ENCODE measurements around the gene PGM5.

The PGM5 gene

GRCh38 chr9:68446836-68447235 lies 90.4 kb downstream of the PGM5 start:
- no peak for DNase-seq

GRCh38 chr9:68447611-68448010 lies 91.2 kb downstream of the PGM5 start:
- DNase-seq: no peak

DNA sequence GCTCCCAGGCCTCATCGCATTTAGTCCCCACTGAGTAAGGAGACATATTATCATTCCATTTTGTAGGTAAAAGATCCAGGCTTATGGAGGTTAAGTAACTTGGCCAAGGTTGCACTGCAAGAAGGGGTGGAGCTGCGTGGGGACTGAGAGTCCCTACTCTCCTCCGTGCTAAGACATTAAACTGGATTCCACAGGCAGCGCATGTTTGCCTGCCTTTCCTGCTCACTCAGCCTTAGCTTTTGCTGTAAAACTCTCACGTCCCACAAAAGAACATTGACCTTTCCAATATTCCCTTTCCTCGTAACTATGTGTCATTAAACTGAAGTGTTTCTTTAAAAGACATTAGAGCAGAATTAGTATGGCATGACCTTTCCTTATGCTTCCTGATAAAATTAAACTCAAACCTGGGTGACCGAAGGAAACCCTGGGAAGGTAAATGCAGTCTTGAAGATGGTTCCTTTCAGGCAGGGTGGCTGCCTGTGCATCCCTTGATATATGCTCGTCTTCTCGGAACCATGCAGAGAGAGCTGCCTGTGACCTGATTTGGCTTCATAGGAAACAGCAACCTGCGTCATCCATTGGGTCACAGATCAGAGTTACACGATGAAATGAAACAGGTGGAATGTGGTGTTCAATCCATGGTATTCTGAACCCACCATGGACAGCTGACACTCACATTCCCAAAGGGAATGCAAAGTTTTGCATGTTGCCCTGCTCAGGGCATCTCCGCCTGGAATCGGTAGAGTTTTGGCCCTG lies 98.3 kb downstream of the PGM5 start:
- DNase-seq: no peak

- no peak for DNase-seq
Measured at GRCh38 chr9:68455451-68455850, 99.0 kb downstream of the PGM5 start.

GRCh38 chr9:68457803-68458202 lies 101.4 kb downstream of the PGM5 start:
- no peak for DNase-seq

DNA sequence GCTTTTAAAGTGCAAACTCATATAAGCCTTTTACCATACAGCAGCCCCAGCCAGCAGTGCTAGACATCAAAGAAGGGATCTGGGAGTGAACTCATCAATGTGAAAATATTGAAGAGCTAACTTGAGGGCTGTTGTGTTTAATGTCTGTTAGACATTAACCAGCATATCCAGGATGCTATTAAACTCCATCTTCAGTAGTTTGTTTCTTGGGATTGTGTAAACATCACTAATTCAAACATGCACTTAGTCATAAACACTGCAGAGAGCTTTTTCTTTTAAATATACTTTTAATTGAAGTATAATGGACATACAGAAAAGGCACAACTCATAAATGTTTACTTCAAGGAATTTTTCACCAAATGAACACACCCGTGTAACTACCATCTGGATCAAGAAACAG lies 102.5 kb downstream of the PGM5 start:
- DNase-seq: no peak

GRCh38 chr9:68462105-68462775 lies 105.8 kb downstream of the PGM5 start:
- DNase-seq: no peak

- no peak for DNase-seq
Measured at GRCh38 chr9:68470067-68470466, 113.7 kb downstream of the PGM5 start.

DNA sequence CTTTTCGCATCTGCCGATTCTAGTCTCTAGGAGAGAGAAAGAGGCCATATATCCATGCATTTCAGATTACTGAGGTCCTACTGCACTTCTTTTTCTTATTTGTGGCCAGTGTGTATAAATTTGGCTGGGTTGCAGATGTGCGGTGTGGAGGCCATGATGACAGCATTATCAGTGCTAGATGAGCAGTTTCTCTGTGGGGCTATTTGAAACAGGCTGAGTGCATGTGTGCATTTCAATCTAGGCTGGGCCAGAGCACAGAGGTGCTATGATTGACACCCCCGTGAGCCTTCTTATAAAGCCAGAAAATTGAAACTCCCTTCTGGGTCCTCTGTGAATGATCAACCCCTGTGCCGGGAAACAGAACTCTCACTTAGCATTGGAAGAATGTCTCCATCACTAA lies 114.2 kb downstream of the PGM5 start:
- DNase-seq: no peak

- DNase-seq: no peak
Measured at GRCh38 chr9:68472119-68472518, 115.7 kb downstream of the PGM5 start.

GRCh38 chr9:68473790-68474189 lies 117.4 kb downstream of the PGM5 start:
- DNase-seq: no peak

DNA sequence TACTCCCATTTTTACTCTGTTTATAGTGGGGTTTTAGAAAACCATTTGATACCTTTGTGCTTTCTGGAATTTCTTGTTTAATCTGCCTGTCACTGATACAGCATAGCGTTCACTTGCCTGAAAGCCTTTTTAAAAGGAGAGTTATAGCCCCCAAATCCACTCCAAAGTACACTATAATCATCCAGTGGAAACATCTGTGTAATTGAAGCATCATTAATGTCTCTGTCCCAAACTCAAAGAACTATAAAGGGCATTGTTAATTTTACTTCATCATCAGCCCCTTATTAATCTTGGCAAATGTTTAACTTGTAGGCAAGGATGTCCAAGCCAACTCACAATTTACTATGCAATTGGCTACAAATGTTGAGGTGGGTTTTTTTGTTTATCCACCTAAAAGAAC lies 120.0 kb downstream of the PGM5 start:
- DNase-seq: no peak

DNA sequence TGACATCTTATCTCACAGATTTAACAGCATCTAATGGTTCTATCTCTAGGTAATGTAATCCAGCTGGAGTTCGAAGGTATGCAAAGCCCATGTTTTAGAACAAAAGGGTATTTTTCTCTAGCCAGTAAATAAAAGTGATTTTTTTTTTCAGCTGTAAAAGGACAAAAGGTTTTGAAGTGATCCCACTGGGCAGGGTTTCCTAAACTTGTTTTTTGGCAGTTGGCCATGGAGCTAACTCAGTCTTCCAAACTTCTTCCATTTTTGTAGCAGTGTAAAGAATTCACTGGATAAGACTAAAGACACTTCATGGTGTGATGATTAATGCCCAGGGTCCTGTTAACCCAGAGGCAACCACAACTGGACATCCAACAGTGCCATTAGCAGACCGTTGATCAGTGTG lies 120.4 kb downstream of the PGM5 start:
- DNase-seq: no peak

DNA sequence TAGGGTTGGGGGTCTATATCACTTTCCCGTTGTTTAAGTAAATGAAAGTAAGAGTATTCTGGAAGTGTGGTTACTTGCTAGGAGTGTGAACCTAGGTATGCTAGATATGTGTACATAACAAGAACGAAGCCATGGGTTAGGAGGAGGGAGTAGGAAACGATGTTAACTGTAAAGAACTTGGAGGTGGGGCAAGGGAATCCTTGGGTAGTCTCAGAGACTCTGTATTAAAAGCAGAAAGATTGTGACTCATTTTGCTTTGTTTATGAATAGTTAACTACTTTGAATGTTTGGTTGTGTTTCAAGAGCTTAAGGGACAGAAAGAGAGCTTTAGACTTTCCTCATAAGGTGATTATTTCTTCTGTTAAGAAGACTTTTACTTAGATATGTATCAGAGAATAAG lies 124.4 kb downstream of the PGM5 start:
- DNase-seq: no peak

GRCh38 chr9:68482548-68482947 lies 126.1 kb downstream of the PGM5 start:
- DNase-seq: no peak

GRCh38 chr9:68488126-68488525 lies 131.7 kb downstream of the PGM5 start:
- no peak for DNase-seq

DNA sequence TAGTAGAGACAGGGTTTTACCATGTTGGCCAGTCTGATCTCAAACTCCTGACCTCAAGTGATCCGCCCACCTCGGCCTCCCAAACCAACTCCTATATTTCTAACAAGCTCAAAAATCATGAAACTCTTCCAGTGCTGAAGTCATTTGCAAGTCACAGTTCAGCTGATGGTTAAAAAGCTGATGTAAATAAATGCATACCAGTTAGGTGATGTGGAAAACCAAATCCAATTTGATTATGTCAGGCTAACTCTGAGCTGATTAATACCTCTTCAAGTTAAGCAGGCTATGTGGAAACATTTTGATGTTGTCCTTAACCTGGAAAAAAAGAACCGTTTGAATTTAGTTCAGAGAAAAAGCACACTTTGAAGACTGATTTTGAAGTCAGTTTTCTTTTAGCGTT lies 133.2 kb downstream of the PGM5 start:
- no peak for DNase-seq

DNA sequence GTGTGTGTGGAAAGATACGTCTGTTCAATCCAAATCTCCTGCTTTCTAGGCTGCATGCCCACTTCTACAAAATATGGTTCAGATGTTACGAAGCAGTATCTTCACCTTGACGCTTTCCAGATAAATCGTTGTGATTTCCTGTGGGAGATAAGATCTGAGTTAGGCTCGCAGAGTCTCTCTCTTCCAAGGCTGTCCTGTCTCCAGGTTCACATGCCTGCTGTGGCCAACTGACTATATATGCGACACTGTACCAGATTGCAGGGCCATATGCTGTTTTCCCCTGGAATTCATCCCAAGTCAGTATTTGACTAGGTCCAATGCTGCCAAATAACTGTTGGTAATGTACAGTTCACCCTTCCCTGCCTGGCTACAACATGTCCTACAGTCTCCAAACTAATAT lies 136.4 kb downstream of the PGM5 start:
- DNase-seq: no peak

- no peak for DNase-seq
Measured at GRCh38 chr9:68493541-68493940, 137.1 kb downstream of the PGM5 start.

GRCh38 chr9:68493958-68494577 lies 137.7 kb downstream of the PGM5 start:
- no peak for DNase-seq

GRCh38 chr9:68495247-68495646 lies 138.8 kb downstream of the PGM5 start:
- no peak for DNase-seq

GRCh38 chr9:68496356-68496755 lies 139.9 kb downstream of the PGM5 start:
- DNase-seq: no peak

DNA sequence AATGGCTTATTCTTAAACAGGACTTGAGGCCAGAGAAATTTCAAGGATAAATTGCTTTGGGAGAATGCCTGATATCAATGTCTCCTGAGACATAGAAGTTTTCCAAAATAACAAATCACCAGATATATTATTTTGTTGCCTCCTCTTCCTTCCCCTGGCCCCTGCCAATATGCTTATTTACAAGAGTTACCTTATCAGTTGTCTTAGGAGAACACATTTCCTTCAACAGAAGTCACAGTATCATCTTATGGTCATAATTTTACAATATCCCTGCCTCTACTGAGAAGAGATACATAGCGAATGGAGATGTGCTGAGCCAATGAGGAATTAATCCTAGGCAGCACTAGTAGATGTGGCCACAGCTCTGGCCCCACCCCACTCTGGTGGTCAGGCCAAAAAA lies 141.2 kb downstream of the PGM5 start:
- DNase-seq: no peak

DNA sequence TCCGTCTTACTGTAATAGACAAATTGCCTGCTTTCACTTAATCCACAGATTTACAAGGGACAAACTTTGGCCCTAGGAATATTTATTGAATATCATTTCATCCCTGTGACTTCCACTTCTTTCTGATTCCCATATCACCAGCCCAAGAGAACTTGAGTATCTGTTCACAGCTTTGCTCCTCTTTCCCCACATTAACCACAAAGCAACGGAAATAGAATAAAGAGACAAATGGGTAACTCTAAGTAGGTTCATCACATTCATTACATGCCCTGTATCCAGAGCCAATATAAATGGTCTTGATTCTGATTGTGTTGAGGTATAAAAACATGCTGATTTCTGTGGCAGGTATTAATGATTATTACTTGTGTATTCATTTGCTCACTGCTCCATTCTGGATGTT lies 142.4 kb downstream of the PGM5 start:
- no peak for DNase-seq
